ENCODE results near the gene SPINK1. TPM values are rescaled to one million over a fixed set of nuclear protein-coding genes. Genes with fewer than 3 reads are reported as not detected.

The SPINK1 gene
- total and polyA plus RNA-seq, 7 donors: 4.6 to 537 (median 224) TPM; not detected in 3

- H3K27me3 ChIP-seq: no peaks in the 10 kb centered on the region
- no peak overlapping the region for H3K27ac ChIP-seq
- H3K36me3 ChIP-seq: no peaks in the 10 kb centered on the region
- intact Hi-C loops (cut with DNase I): no loop called here
- DNase-seq: no peak
- H3K4me3 ChIP-seq: no peak overlapping the region
- 63 to 72% methylated on average over 1 of the region's 1 CpG for WGBS, 2 donors
- H3K4me1 ChIP-seq: peaks cover 0 to 10% (median 0%) of the 10 kb centered on the region in 4 donors
- TF ChIP-seq CTCF (IDR thresholded peaks at IDR 0.05) (no peak), EP300 (IDR thresholded peaks at IDR 0.05) (no peak)
- no peaks in the 10 kb centered on the region for H3K9me3 ChIP-seq
Measured at GRCh38 chr5:147818290-147818689, 13.2 kb downstream of the SPINK1 start.

- Histone ChIP-seq H3K4me3 (no peak overlapping the region), H3K4me1 (peaks cover 0 to 7% (median 0%) of the 10 kb centered on the region in 4 donors), H3K27me3 (no peaks in the 10 kb centered on the region), H3K36me3 (no peaks in the 10 kb centered on the region), H3K27ac (no peak overlapping the region), H3K9me3 (no peaks in the 10 kb centered on the region)
- no peak for TF ChIP-seq POLR2AphosphoS5 (IDR thresholded peaks at IDR 0.05)
- TF ChIP-seq EP300 (IDR thresholded peaks at IDR 0.05): no peak
- TF ChIP-seq POLR2A (IDR thresholded peaks at IDR 0.05): no peak
- no peak for TF ChIP-seq CTCF (IDR thresholded peaks at IDR 0.05)
- intact Hi-C loops (cut with DNase I): no loop called here
- WGBS, 2 donors: 90 to 92% methylated on average over 1 of the region's 1 CpG
- DNase-seq: no peak
Measured at GRCh38 chr5:147813696-147814095, 17.8 kb downstream of the SPINK1 start.

GRCh38 chr5:147809830-147810666, 21.4 kb downstream of the SPINK1 start:
- 61 to 69% methylated on average over 5 of the region's 5 CpGs for WGBS, 2 donors
- H3K4me1 ChIP-seq: no peaks in the 10 kb centered on the region
- no peaks in the 10 kb centered on the region for H3K9me3 ChIP-seq
- intact Hi-C loops (cut with DNase I): no loop called here
- no peaks in the 10 kb centered on the region for H3K27me3 ChIP-seq
- no peak overlapping the region for H3K27ac ChIP-seq
- no peak overlapping the region for H3K4me3 ChIP-seq
- H3K36me3 ChIP-seq: no peaks in the 10 kb centered on the region
- DNase-seq: no peak
- TF ChIP-seq POLR2AphosphoS5 (IDR thresholded peaks at IDR 0.05) (no peak), CTCF (IDR thresholded peaks at IDR 0.05) (no peak), POLR2A (IDR thresholded peaks at IDR 0.05) (no peak), EP300 (IDR thresholded peaks at IDR 0.05) (no peak)

- Histone ChIP-seq H3K27ac (no peak overlapping the region), H3K27me3 (no peaks in the 10 kb centered on the region), H3K9me3 (no peaks in the 10 kb centered on the region), H3K4me3 (no peak overlapping the region), H3K36me3 (no peaks in the 10 kb centered on the region), H3K4me1 (no peaks in the 10 kb centered on the region)
- intact Hi-C loops (cut with DNase I): no loop called here
- no peak for TF ChIP-seq POLR2A (IDR thresholded peaks at IDR 0.05)
- TF ChIP-seq EP300 (IDR thresholded peaks at IDR 0.05): no peak
- TF ChIP-seq POLR2AphosphoS5 (IDR thresholded peaks at IDR 0.05): peak in 2 of 4 donors; percentile 7 to 16
- no peak for TF ChIP-seq CTCF (IDR thresholded peaks at IDR 0.05)
- DNase-seq: no peak
- 36 to 50% methylated on average over 6 of the region's 6 CpGs for WGBS, 2 donors
Measured at GRCh38 chr5:147805030-147805454, 26.4 kb downstream of the SPINK1 start.
